ENCODE measurements around the gene PHF21A. TPM values are rescaled to one million over a fixed set of nuclear protein-coding genes. Genes with fewer than 3 reads are reported as not detected.

PHF21A gene
- total RNA-seq, 1 donor from 2014 or later, result 45.4 TPM

GRCh38 chr11:46075168-46075567 lies 46.1 kb downstream of the PHF21A start:
- no peaks in the 10 kb centered on the region for H3K27me3 ChIP-seq
- no peaks in the 10 kb centered on the region for H3K9me3 ChIP-seq
- H3K27ac ChIP-seq, result no peak overlapping the region
- DNase-seq (no peak), ATAC-seq (peak; percentile 17)
- no peak overlapping the region for H3K4me3 ChIP-seq
- intact Hi-C loops (cut with DNase I), result no loop called here
- H3K4me1 ChIP-seq, result no peaks in the 10 kb centered on the region
- peaks cover 10% of the 10 kb centered on the region for H3K36me3 ChIP-seq
- TF ChIP-seq, protein P1, sequence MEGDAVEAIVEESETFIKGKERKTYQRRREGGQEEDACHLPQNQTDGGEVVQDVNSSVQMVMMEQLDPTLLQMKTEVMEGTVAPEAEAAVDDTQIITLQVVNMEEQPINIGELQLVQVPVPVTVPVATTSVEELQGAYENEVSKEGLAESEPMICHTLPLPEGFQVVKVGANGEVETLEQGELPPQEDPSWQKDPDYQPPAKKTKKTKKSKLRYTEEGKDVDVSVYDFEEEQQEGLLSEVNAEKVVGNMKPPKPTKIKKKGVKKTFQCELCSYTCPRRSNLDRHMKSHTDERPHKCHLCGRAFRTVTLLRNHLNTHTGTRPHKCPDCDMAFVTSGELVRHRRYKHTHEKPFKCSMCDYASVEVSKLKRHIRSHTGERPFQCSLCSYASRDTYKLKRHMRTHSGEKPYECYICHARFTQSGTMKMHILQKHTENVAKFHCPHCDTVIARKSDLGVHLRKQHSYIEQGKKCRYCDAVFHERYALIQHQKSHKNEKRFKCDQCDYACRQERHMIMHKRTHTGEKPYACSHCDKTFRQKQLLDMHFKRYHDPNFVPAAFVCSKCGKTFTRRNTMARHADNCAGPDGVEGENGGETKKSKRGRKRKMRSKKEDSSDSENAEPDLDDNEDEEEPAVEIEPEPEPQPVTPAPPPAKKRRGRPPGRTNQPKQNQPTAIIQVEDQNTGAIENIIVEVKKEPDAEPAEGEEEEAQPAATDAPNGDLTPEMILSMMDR (IDR thresholded peaks at IDR 0.05), result no peak

DNA sequence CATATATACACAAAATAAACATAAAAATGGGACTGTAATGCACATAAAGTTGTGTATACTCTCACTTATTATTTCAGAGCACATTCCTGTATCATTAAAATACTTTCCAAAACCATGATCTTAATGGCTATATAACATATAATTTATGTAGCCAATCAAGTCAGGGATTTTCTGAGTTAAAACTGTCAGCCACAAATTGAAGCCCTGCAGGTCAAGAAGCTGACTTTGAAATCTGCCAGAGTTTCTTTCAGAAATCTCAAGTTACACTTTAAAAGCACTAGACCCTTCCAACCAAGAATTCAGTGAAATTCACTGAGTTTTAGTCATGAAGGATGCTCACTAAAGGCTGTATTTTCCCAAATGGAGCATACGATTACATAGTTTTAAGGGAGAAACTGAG lies 47.6 kb downstream of the PHF21A start:
- intact Hi-C loops (cut with DNase I), result no loop called here
- no peak for DNase-seq
- H3K9me3 ChIP-seq, result no peaks in the 10 kb centered on the region
- no peak overlapping the region for H3K4me3 ChIP-seq
- H3K27me3 ChIP-seq, result no peaks in the 10 kb centered on the region
- H3K27ac ChIP-seq, result no peak overlapping the region
- TF ChIP-seq, protein P1 (IDR thresholded peaks at IDR 0.05), result no peak
- no peak for ATAC-seq
- no peaks in the 10 kb centered on the region for H3K4me1 ChIP-seq
- H3K36me3 ChIP-seq, result peaks cover 10% of the 10 kb centered on the region

GRCh38 chr11:46072172-46072964 lies 48.9 kb downstream of the PHF21A start:
- H3K27ac ChIP-seq, result no peak overlapping the region
- no peaks in the 10 kb centered on the region for H3K4me1 ChIP-seq
- no peak overlapping the region for H3K4me3 ChIP-seq
- intact Hi-C loops (cut with DNase I), result no loop called here
- H3K27me3 ChIP-seq, result no peaks in the 10 kb centered on the region
- TF ChIP-seq, protein P1 (IDR thresholded peaks at IDR 0.05), result no peak
- H3K9me3 ChIP-seq, result no peaks in the 10 kb centered on the region
- no peak for ATAC-seq
- peaks cover 10% of the 10 kb centered on the region for H3K36me3 ChIP-seq
- no peak for DNase-seq

- no peaks in the 10 kb centered on the region for H3K27me3 ChIP-seq
- TF ChIP-seq, protein P1 (IDR thresholded peaks at IDR 0.05), result no peak
- intact Hi-C loops (cut with DNase I), result no loop called here
- H3K9me3 ChIP-seq, result no peaks in the 10 kb centered on the region
- no peak for DNase-seq
- H3K36me3 ChIP-seq, result peaks cover 5% of the 10 kb centered on the region
- no peak overlapping the region for H3K4me3 ChIP-seq
- H3K27ac ChIP-seq, result no peak overlapping the region
- ATAC-seq, result no peak
- no peaks in the 10 kb centered on the region for H3K4me1 ChIP-seq
Measured at GRCh38 chr11:46071091-46071490, 50.2 kb downstream of the PHF21A start.

DNA sequence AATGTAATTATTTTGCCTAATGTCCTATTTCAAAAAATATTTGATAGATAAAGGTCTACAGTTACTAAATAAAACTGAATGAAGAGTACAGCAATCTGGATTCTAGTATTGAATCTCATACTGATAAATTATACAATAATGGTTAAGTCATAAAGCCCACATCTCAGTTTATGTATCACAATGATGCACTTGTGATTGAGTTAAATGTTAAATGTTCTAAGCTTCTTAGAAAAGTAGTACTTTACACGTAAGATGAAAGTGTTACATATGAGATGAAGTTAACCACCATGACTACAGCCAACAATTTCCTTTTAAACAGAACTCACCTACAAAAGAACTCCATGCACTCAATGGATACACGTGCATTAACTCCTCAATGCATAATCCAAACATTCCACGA lies 51.7 kb downstream of the PHF21A start:
- no peaks in the 10 kb centered on the region for H3K27me3 ChIP-seq
- ATAC-seq (no peak), DNase-seq (no peak)
- TF ChIP-seq, protein P1 (IDR thresholded peaks at IDR 0.05), result no peak
- H3K27ac ChIP-seq, result no peak overlapping the region
- H3K9me3 ChIP-seq, result no peaks in the 10 kb centered on the region
- H3K36me3 ChIP-seq, result peaks cover 10% of the 10 kb centered on the region
- no peak overlapping the region for H3K4me3 ChIP-seq
- no peaks in the 10 kb centered on the region for H3K4me1 ChIP-seq
- intact Hi-C loops (cut with DNase I), result no loop called here
